ENCODE data around the gene SGMS1.

The SGMS1 gene

DNA sequence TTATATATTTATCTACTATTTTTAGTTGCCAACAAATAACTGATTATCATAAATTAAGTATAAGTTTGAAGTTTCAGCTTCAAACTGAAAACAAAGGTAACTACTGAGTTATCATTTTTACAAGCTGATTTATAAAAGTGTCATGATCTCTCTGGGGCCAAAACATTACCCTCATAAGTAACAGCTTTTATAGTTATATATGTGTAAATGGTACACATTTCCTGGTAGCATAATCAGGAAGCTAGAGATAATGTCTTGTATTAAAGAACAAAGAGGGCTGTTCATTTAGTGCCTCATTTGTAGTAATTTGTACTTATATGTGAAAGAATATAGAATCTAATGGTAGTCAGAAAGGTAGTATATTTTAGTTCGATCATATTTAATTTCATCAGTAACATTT lies 162.6 kb downstream of the SGMS1 start:
- Histone ChIP-seq H3K4me1 (ENCODE audit: insufficient read depth, low read length, severe bottlenecking) (no peaks in the 10 kb centered on the region), H3K27me3 (ENCODE audit: insufficient read depth, low read length) (no peaks in the 10 kb centered on the region), H3K4me2 (ENCODE audit: low read length) (no peak overlapping the region), H4K20me1 (ENCODE audit: insufficient read depth, low read length) (no peaks in the 10 kb centered on the region), H3F3A (ENCODE audit: insufficient read depth, low read length) (no peaks in the 10 kb centered on the region), H3K9me2 (ENCODE audit: low read depth, low read length) (no peaks in the 10 kb centered on the region), H3K27ac (ENCODE audit: low read depth, low read length, poor library complexity, severe bottlenecking) (no peak overlapping the region), H3K9ac (ENCODE audit: low read length) (no peak overlapping the region), H3K36me3 (ENCODE audit: insufficient read depth, low read length) (no peaks in the 10 kb centered on the region; the same call in 1 of the 2 replicates), H3K79me2 (ENCODE audit: insufficient read depth, low read length) (no peaks in the 10 kb centered on the region), H2AFZ (ENCODE audit: low read length) (no peak overlapping the region), H3K4me3 (ENCODE audit: low read depth, low read length, poor library complexity, severe bottlenecking) (no peak overlapping the region), H3K9me3 (ENCODE audit: low read length) (no peaks in the 10 kb centered on the region)
- TF ChIP-seq, protein P1, sequence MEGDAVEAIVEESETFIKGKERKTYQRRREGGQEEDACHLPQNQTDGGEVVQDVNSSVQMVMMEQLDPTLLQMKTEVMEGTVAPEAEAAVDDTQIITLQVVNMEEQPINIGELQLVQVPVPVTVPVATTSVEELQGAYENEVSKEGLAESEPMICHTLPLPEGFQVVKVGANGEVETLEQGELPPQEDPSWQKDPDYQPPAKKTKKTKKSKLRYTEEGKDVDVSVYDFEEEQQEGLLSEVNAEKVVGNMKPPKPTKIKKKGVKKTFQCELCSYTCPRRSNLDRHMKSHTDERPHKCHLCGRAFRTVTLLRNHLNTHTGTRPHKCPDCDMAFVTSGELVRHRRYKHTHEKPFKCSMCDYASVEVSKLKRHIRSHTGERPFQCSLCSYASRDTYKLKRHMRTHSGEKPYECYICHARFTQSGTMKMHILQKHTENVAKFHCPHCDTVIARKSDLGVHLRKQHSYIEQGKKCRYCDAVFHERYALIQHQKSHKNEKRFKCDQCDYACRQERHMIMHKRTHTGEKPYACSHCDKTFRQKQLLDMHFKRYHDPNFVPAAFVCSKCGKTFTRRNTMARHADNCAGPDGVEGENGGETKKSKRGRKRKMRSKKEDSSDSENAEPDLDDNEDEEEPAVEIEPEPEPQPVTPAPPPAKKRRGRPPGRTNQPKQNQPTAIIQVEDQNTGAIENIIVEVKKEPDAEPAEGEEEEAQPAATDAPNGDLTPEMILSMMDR (IDR thresholded peaks at IDR 0.05; ENCODE audit: low read length), result no peak
- TF ChIP-seq EZH2 (IDR thresholded peaks at IDR 0.05; ENCODE audit: borderline replicate concordance, low read length), result no peak

DNA sequence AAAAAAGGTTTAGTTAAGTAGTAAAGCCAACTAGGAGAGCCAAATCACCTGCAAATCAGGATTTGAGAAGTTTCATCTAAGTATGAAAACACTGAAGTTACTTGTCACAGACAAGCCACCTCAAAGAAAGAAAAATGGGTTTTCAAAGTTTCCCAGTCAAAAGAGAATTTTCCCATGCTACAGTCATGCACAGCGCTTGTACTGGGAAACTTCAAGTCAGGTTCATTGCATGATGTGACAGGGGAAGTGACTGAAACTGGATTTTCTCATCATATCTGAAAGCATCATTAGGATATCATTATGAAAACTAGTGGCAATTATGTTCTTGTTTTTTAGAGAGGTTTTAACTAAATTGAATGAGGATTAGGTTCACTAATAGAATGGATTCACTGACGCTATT lies 167.0 kb downstream of the SGMS1 start:
- no peaks in the 10 kb centered on the region for H3F3A ChIP-seq (ENCODE audit: insufficient read depth, low read length)
- H3K9me3 ChIP-seq (ENCODE audit: low read length), result no peaks in the 10 kb centered on the region
- no peak overlapping the region for H3K4me2 ChIP-seq (ENCODE audit: low read length)
- no peak overlapping the region for H3K27ac ChIP-seq (ENCODE audit: low read depth, low read length, poor library complexity, severe bottlenecking)
- H2AFZ ChIP-seq (ENCODE audit: low read length), result no peak overlapping the region
- no peak for TF ChIP-seq EZH2 (IDR thresholded peaks at IDR 0.05; ENCODE audit: borderline replicate concordance, low read length)
- TF ChIP-seq, protein P1 (IDR thresholded peaks at IDR 0.05; ENCODE audit: low read length), result no peak
- H3K4me1 ChIP-seq (ENCODE audit: insufficient read depth, low read length, severe bottlenecking), result peaks cover 39% of the 10 kb centered on the region
- no peaks in the 10 kb centered on the region for H3K27me3 ChIP-seq (ENCODE audit: insufficient read depth, low read length)
- no peaks in the 10 kb centered on the region; the same call in 1 of the 2 replicates for H3K36me3 ChIP-seq (ENCODE audit: insufficient read depth, low read length)
- H3K4me3 ChIP-seq (ENCODE audit: low read depth, low read length, poor library complexity, severe bottlenecking), result no peak overlapping the region
- no peak overlapping the region for H3K9ac ChIP-seq (ENCODE audit: low read length)
- no peaks in the 10 kb centered on the region for H4K20me1 ChIP-seq (ENCODE audit: insufficient read depth, low read length)
- no peaks in the 10 kb centered on the region for H3K9me2 ChIP-seq (ENCODE audit: low read depth, low read length)
- H3K79me2 ChIP-seq (ENCODE audit: insufficient read depth, low read length), result no peaks in the 10 kb centered on the region

DNA sequence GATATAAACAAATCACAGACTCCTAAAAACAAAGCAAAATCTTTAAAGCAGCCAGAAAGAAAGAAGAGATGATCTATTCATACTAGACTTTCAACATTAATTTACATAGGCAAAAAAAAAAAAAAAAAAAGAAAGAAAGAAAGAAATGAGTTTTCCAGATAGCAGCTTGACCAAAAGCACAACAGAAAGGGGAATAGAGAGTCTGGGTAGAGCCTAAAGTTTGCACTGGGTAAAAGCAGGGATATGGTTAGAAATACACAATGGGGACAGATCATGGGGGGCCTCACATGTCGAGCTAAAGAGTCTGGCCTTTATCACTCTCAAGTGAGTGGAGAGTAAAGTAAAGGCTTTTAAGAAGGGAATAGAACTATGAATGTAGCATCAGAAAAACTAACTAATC lies 169.8 kb downstream of the SGMS1 start:
- Histone ChIP-seq H3K27me3 (ENCODE audit: insufficient read depth, low read length) (no peaks in the 10 kb centered on the region), H3K27ac (ENCODE audit: low read depth, low read length, poor library complexity, severe bottlenecking) (peak overlapping the region; percentile 48), H3K4me1 (ENCODE audit: insufficient read depth, low read length, severe bottlenecking) (peaks cover 58% of the 10 kb centered on the region)

More for the DNA sequence above, 169.8 kb downstream of the SGMS1 start:
- H3K36me3 ChIP-seq (ENCODE audit: insufficient read depth, low read length), result no peaks in the 10 kb centered on the region
- no peak overlapping the region for H3K9ac ChIP-seq (ENCODE audit: low read length)
- H3F3A ChIP-seq (ENCODE audit: insufficient read depth, low read length), result no peaks in the 10 kb centered on the region
- H3K79me2 ChIP-seq (ENCODE audit: insufficient read depth, low read length), result no peaks in the 10 kb centered on the region
- H3K4me3 ChIP-seq (ENCODE audit: low read depth, low read length, poor library complexity, severe bottlenecking), result no peak overlapping the region
- H3K9me3 ChIP-seq (ENCODE audit: low read length), result no peaks in the 10 kb centered on the region
- no peaks in the 10 kb centered on the region for H3K9me2 ChIP-seq (ENCODE audit: low read depth, low read length)
- TF ChIP-seq, protein P1 (IDR thresholded peaks at IDR 0.05; ENCODE audit: low read length), result no peak
- TF ChIP-seq EZH2 (IDR thresholded peaks at IDR 0.05; ENCODE audit: borderline replicate concordance, low read length), result no peak
- H3K4me2 ChIP-seq (ENCODE audit: low read length), result no peak overlapping the region
- H2AFZ ChIP-seq (ENCODE audit: low read length), result no peak overlapping the region
- no peaks in the 10 kb centered on the region for H4K20me1 ChIP-seq (ENCODE audit: insufficient read depth, low read length)

All from OCI-LY1 (cell line).